ENCODE data around the gene UGT1A3.

DNA sequence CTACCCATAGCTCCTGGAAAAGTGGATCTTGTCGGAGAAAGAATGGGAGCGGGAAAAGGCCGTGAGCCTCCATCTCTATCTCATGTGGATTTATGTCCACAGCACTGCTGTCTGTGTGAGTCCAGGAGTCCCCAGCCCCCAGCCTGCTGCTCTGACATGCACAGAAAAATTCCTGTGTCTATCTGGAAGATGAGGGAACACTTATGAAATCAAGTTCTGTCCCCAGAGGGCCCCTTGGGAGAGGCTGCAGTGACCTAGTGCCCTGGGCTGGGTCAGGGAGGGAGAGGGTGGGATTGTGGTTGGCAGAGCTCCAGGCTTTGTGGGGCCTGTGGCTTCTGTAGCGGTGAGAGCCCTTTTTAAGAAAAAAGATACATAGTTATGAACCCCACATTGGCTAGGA lies 87.9 kb downstream of the UGT1A3 start:
- TF ChIP-seq, protein P1, sequence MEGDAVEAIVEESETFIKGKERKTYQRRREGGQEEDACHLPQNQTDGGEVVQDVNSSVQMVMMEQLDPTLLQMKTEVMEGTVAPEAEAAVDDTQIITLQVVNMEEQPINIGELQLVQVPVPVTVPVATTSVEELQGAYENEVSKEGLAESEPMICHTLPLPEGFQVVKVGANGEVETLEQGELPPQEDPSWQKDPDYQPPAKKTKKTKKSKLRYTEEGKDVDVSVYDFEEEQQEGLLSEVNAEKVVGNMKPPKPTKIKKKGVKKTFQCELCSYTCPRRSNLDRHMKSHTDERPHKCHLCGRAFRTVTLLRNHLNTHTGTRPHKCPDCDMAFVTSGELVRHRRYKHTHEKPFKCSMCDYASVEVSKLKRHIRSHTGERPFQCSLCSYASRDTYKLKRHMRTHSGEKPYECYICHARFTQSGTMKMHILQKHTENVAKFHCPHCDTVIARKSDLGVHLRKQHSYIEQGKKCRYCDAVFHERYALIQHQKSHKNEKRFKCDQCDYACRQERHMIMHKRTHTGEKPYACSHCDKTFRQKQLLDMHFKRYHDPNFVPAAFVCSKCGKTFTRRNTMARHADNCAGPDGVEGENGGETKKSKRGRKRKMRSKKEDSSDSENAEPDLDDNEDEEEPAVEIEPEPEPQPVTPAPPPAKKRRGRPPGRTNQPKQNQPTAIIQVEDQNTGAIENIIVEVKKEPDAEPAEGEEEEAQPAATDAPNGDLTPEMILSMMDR (IDR thresholded peaks at IDR 0.05), result no peak
- no peak for TF ChIP-seq POLR2A (IDR thresholded peaks at IDR 0.05)
